Measurements from ENCODE around the gene POLR2I. TPM values are rescaled to one million over a fixed set of nuclear protein-coding genes. Genes with fewer than 3 reads are reported as not detected.

The POLR2I gene
- total RNA-seq, 1 experiment from 2014 or later: 174 TPM

DNA sequence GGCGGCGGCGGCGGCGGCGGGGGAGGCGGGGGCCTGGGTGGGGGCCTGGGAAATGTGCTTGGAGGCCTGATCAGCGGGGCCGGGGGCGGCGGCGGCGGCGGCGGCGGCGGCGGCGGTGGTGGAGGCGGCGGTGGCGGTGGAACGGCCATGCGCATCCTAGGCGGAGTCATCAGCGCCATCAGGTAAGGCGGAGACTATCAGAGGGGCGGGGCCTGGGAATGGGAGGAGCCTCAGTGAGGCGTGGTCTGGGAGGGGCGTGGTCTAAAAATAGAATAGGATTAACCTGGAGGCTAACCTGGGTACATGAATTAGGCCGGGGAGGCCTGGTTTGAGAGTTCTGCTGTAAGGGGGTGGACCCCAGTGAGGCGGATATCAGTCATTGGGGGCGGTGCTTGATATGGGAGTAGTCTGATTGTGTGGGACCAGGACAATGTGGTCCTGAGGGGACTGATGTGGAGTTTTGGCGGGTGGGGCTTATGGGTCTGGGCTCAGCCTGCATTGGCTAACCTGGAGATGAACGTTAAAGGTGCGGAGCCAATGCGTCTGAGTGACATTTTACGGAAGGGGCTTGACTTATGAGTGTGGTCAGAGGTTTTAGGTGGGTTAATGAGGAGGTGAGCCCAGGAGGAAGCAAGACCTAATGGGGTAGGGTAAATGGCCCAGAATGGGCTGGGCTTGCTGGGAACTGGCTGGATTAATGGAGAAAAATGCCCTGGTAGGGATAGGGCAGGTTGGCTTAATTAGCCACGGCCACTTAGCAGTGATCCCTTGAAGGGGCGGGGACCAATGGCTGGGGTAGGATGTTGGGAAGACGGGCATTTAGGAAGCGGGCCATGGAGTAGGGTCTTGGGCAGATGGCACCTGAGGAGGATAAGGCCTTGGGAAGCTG is 26.6 kb upstream of the POLR2I start:
- peak overlapping the region; percentile 60 for H3K27ac ChIP-seq (ENCODE audit: low read length)
- TF ChIP-seq POLR2AphosphoS5 (IDR thresholded peaks at IDR 0.05; ENCODE audit: low read depth, low read length) (no peak; the same call in 1 of the 2 replicates), SIN3A (IDR thresholded peaks at IDR 0.05; ENCODE audit: borderline replicate concordance, insufficient read depth, low read depth, low read length) (no peak), TCF7L2 (IDR thresholded peaks at IDR 0.05; ENCODE audit: low read depth, low read length) (no peak)
- TF ChIP-seq, protein P1, sequence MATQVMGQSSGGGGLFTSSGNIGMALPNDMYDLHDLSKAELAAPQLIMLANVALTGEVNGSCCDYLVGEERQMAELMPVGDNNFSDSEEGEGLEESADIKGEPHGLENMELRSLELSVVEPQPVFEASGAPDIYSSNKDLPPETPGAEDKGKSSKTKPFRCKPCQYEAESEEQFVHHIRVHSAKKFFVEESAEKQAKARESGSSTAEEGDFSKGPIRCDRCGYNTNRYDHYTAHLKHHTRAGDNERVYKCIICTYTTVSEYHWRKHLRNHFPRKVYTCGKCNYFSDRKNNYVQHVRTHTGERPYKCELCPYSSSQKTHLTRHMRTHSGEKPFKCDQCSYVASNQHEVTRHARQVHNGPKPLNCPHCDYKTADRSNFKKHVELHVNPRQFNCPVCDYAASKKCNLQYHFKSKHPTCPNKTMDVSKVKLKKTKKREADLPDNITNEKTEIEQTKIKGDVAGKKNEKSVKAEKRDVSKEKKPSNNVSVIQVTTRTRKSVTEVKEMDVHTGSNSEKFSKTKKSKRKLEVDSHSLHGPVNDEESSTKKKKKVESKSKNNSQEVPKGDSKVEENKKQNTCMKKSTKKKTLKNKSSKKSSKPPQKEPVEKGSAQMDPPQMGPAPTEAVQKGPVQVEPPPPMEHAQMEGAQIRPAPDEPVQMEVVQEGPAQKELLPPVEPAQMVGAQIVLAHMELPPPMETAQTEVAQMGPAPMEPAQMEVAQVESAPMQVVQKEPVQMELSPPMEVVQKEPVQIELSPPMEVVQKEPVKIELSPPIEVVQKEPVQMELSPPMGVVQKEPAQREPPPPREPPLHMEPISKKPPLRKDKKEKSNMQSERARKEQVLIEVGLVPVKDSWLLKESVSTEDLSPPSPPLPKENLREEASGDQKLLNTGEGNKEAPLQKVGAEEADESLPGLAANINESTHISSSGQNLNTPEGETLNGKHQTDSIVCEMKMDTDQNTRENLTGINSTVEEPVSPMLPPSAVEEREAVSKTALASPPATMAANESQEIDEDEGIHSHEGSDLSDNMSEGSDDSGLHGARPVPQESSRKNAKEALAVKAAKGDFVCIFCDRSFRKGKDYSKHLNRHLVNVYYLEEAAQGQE (IDR thresholded peaks at IDR 0.05; ENCODE audit: insufficient read depth in 1 of 2, low read depth in 2 of 2, low read length in 1 of 2): 0 out of 4 replicates have a peak, but pooled peaks of 1 of the 2 experiments have one; percentile 4
- TF ChIP-seq, protein P2, sequence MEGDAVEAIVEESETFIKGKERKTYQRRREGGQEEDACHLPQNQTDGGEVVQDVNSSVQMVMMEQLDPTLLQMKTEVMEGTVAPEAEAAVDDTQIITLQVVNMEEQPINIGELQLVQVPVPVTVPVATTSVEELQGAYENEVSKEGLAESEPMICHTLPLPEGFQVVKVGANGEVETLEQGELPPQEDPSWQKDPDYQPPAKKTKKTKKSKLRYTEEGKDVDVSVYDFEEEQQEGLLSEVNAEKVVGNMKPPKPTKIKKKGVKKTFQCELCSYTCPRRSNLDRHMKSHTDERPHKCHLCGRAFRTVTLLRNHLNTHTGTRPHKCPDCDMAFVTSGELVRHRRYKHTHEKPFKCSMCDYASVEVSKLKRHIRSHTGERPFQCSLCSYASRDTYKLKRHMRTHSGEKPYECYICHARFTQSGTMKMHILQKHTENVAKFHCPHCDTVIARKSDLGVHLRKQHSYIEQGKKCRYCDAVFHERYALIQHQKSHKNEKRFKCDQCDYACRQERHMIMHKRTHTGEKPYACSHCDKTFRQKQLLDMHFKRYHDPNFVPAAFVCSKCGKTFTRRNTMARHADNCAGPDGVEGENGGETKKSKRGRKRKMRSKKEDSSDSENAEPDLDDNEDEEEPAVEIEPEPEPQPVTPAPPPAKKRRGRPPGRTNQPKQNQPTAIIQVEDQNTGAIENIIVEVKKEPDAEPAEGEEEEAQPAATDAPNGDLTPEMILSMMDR (IDR thresholded peaks at IDR 0.05): no peak
- H3K4me3 ChIP-seq (ENCODE audit: low read depth in 2 of 2, low read length in 2 of 2): peak overlapping the region; percentile 75 to 96
- intact Hi-C loops (cut with micrococcal nuclease; ENCODE audit: unreplicated experiment): no loop called here
- in situ Hi-C loops (cut with HindIII; ENCODE audit: low pct_unique_long_range_greater_than_20kb, low sequenced_read_pairs): no loop called here
- ChIA-PET POLR2A (interaction anchor here (0.6 kb wide), 1 partner anchor 14 kb away, joined by 13 read pairs; no protein-coding TSS in a partner anchor), CTCF (interaction anchor here (0.6 kb wide), 1 partner anchor 229 kb away, joined by 3 read pairs; no protein-coding TSS in a partner anchor)
- H3K4me1 ChIP-seq (ENCODE audit: control insufficient read depth, insufficient read depth, low read length): peaks cover 19% of the 10 kb centered on the region
- DNase-seq (ENCODE audit: low read depth, low spot score) (peak; percentile 39), ATAC-seq (peak; percentile 72)
- no peaks in the 10 kb centered on the region for H3K27me3 ChIP-seq (ENCODE audit: control insufficient read depth, insufficient read depth, low read length)
- H3K36me3 ChIP-seq (ENCODE audit: control insufficient read depth, insufficient read depth, low read length): peaks cover 17% of the 10 kb centered on the region
- no peaks in the 10 kb centered on the region for H3K9me3 ChIP-seq (ENCODE audit: control insufficient read depth, insufficient read depth, low read depth, low read length)
- no TSS peak for BruUV-seq (replicated peaks)

DNA sequence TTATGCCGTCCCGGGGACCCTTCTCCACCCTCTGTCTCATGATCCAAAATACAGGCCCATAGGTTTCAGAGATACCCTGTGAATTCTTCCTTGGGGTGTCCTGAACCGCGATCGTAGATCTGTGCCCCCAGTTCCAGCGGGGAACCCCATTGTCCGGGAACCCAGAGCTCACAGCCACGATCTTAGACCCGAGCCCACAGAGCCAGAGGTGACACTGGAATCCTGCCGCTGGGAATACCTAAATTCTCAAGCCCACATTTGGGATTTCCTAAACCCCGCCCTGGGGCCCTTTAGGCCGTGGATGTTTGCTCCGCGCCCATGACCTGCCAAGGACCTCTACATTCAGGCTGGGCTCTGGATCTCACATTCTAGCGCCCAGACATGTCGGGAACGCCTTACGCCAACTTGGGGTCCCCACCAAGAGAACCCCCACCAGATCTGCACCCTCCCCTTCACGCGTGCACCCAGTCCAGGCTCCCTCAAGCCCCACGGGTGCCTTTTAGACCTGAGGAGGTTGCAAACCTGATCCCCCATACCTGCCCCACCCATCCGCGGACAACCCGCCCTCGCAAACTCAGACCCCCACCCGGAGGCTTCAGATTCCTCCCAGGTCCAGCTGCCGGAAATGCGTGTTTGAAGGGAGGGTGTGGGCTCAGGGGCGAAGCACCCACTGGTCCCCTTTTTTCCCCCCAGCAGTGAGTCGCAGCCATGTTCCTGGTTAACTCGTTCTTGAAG is 25.8 kb upstream of the POLR2I start:
- TF ChIP-seq, protein P1 (IDR thresholded peaks at IDR 0.05; ENCODE audit: insufficient read depth in 1 of 2, low read depth in 2 of 2, low read length in 1 of 2): peak in 1 of 2 experiments; percentile 7; a peak in 1 of 4 replicates
- TF ChIP-seq, protein P2 (IDR thresholded peaks at IDR 0.05): no peak
- DNase-seq (ENCODE audit: low read depth, low spot score): no peak
- H3K36me3 ChIP-seq (ENCODE audit: control insufficient read depth, insufficient read depth, low read length): peaks cover 11% of the 10 kb centered on the region
- H3K4me3 ChIP-seq (ENCODE audit: low read depth in 2 of 2, low read length in 2 of 2): peak overlapping the region; percentile 75 to 96
- H3K9me3 ChIP-seq (ENCODE audit: control insufficient read depth, insufficient read depth, low read depth, low read length): no peaks in the 10 kb centered on the region
- intact Hi-C loops (cut with micrococcal nuclease; ENCODE audit: unreplicated experiment) (no loop called here), in situ Hi-C loops (cut with HindIII; ENCODE audit: low pct_unique_long_range_greater_than_20kb, low sequenced_read_pairs) (no loop called here)
- ATAC-seq: peak; percentile 40
- BruUV-seq (replicated peaks): TSS peak; percentile 94
- ChIA-PET CTCF (interaction anchor here (0.6 to 1.5 kb wide), 2 partner anchors 13 to 228 kb away, joined by 3 read pairs; no protein-coding TSS in a partner anchor), POLR2A (interaction anchor here (0.6 kb wide), 2 partner anchors 13 to 70 kb away, joined by 5 to 13 read pairs; no protein-coding TSS in a partner anchor)
- no peaks in the 10 kb centered on the region for H3K27me3 ChIP-seq (ENCODE audit: control insufficient read depth, insufficient read depth, low read length)
- H3K4me1 ChIP-seq (ENCODE audit: control insufficient read depth, insufficient read depth, low read length): peaks cover 22% of the 10 kb centered on the region
- peak overlapping the region; percentile 97 for H3K27ac ChIP-seq (ENCODE audit: low read length)
